ENCODE results near the gene ASCC1.
"Not testable (repeated sequence)": the region's sequence is repeated elsewhere in the genome, so short reads cannot be mapped to it uniquely, and the experiment has no call there.

Gene ASCC1

DNA sequence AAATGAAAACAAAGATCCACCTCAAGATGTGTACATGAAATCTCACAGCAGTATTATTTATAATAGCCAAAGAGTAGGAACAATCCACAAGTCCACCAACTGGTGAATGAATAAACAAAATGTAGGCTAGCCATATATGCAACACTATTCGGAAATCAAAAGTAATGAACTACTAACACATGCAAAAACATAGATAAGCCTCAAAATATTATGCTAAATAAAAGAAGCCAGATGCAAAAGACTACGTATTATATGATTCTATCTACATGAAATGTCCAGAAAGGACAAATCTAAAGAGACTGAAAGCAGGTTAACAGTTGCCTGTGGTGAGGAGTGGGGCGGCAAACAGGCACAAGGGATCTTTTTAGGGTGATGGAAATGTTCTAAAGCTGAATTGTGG is 49.0 kb downstream of the ASCC1 start:
- no peak for DNase-seq

GRCh38 chr10:72164617-72165016 is 51.5 kb downstream of the ASCC1 start:
- DNase-seq = no peak

DNA sequence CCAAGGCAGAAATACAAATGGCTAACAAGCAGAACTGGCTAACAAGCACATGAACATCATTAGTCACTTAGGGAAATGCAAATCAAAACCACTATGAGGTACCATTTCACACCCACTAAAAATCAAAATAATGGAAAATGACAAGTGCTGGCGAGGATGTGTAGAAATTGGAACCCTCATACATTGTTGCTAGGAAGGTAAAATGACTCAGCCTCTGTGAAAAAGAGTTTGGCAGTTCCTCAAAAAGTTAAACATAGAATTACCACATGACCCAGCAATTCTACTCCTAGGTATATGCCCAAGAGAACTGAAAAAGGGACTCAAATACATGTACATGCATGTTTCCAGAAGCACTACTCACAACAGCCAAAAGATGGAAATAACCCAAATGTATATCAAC is 53.1 kb downstream of the ASCC1 start:
- DNase-seq = peak; percentile 10

GRCh38 chr10:72158176-72158575 is 57.9 kb downstream of the ASCC1 start:
- no peak for DNase-seq

DNA sequence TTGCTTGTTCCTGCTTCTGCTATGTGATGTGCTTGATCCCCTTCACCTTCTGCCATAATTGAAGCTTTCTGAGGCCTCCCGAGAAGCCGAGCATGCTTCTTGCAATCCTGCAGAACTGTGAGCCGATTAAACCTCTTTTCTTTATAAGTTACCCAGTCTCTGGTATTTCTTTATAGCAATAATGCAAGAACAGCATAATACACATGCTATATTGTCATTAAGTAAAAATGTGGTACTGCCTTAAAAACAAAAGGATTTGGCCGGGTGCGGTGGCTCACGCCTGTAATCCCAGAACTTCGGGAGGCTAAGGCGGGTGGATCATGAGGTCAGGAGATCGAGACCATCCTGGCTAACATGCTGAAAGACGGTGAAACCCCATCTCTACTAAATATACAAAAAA is 59.9 kb downstream of the ASCC1 start:
- DNase-seq = no peak

DNA sequence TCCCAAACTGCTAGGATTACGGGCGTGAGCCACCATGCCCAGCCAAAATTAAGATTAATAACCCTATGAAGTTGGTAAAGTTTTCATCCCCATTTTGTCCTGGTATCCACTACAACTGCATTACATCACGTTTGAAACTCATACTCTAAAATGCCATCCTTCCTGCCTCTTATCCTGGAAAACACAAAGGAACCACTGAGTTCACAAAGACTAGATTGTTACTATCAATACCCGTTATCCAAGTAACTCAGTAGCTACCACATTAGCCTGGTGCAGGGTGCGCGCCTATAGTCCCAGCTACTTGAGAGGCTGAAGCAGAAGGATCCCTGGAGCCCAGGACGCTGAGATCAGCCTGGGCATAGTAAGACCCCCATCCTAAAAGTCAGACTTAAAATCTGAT is 63.8 kb downstream of the ASCC1 start:
- DNase-seq = no peak

- DNase-seq = not testable (repeated sequence)
These were observed 65.2 kb downstream of the ASCC1 start for GRCh38 chr10:72150746-72151478.

DNA sequence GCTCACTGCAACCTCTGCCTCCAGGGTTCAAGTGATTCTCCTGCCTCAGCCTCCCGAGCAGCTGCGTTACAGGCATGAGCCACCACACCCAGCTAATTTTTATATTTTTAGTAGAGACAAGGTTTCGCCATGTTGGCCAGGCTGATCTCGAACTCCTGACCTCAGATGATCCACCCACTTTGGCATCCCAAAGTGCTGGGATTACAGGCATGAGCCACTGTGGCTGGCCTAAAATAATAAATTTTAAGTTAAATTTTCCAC is 68.8 kb downstream of the ASCC1 start:
- not testable (repeated sequence) for DNase-seq

GRCh38 chr10:72146559-72147323 is 69.3 kb downstream of the ASCC1 start:
- DNase-seq = no peak

DNA sequence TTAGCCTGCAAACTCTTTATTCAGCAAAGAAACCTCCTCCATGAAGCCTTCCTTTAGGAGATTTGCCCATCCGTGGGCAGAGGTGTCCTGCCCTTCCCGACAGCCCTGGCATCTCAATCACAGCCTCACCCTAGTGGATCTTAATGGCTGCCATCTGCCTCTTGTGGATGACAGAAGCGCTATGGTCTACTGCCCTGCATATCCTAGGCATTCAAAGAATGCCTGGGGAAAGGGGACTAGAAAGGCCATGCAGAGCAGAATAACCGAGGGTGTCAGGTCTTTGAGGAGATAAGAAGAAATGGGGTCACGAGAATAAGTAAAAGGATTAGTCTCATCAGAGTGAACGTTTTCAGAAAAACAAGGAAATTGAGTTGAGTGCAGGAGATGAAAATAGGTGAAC is 70.0 kb downstream of the ASCC1 start:
- DNase-seq = no peak

DNA sequence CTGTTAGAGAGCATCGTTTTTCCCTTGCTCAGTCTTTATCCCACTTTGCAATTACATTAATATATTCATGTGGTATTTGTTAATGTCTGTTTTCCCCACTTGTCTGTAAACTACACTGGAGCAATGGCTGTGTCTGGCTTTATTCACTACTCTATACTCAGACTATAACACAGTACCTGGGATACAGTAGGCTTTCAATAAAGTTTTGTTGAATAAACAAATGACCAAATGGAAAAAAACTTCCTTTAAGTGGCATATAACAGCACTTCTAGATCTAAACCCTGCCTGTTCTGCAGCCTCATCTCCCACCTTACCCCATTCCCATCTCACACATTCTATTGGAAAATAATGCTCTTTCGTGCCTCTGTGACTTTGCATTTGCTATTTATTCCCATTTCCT is 70.4 kb downstream of the ASCC1 start:
- no peak for DNase-seq

DNA sequence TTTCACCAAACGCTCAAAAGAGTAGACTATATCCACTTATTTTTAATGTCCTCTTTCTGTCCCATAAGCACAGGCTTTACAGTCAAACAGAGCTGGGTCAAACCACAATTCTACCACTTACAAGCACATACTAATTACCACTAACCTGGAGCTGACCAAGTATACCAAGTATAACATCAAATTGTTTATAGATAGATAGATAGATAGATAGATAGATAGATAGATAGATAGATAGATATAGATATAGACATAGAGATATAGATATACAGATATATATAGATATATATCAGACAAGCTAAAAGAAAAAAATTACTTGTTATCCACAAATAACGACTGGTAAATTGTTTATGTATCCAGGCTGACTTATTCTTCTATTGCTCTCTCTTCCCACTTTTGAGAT is 75.2 kb downstream of the ASCC1 start:
- no peak for DNase-seq

DNA sequence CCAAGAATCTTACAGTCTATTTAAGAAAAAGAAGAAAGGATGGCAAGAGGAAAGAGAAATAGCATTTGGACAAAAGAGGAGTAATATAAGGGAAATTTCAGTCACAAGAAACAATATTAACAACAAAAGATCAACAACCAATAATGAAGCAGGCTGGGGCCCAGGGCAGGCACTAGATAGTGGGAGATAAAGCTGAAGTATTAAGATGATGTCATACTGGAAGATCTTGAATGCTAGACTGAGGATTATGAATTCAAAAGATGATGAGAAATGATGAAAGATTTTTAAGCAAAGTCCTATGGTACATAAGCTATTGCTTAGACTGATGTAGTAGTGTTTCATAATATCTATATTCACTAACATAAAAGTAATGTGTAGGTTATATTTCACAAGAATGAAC is 75.9 kb downstream of the ASCC1 start:
- no peak for DNase-seq

GRCh38 chr10:72137583-72137982 is 78.5 kb downstream of the ASCC1 start:
- no peak for DNase-seq

DNA sequence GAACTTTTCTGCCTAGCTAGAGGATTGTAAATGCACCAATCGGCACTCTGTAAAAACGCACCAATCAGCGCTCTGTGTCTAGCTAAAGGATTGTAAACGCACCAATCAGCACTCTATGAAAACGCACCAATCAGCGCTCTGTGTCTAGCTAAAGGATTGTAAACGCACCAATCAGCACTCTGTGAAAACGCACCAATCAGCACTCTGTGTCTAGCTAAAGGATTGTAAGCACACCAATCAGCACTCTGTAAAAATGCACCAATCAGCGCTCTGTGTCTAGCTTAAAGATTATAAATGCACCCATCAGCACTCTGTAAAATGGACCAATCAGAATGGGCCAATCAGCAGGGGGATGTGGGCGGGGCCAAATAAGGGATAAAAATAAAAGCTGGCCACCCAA is 79.9 kb downstream of the ASCC1 start:
- not testable (repeated sequence) for DNase-seq

DNA sequence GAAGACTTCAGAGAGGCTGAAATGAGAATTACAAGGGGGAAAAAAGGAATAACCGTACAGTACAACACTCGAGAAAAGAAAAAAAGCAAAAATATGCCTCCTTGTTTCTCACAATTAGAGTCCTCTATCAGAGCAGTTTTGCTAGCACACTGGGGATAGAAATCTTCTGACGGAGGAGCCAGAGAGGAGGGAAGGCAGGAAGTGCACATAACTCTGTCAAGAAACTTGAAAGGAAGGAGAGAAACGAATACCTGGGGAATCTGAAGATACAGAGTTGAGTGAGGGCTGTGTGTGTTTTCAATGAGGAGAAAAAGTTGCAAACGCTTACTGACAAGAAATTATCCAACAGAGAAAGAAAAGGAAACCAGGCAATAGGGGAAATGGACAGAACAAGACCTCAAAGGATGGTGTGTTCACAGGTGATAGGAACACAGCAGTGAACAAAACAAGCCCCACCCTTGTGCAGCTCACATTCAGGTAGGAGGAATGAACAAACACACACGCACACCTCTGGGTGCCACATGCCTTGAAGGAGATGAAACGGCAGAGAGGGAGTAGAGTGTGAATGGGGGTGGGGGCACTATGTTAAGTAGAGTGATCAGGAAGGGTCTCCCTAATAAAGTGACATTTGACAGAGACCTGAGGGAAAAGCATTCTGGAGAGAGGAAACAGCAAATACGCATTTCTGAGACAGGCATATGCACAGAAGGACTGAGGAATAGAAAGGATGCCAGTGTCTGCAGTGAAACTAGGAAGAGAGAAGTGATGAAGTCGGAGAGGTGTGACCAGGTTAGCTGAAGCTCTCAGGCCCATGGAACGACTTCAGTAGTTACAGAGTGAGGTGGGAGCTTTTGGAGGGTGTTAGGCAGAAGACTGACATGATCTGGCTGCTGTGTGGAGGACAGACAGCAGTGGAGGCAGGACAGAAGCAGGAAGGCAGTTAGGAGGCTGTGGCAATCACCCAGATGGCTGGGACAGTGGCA is 81.0 kb downstream of the ASCC1 start:
- no peak for DNase-seq

GRCh38 chr10:72133517-72133916 is 82.6 kb downstream of the ASCC1 start:
- DNase-seq = no peak

DNA sequence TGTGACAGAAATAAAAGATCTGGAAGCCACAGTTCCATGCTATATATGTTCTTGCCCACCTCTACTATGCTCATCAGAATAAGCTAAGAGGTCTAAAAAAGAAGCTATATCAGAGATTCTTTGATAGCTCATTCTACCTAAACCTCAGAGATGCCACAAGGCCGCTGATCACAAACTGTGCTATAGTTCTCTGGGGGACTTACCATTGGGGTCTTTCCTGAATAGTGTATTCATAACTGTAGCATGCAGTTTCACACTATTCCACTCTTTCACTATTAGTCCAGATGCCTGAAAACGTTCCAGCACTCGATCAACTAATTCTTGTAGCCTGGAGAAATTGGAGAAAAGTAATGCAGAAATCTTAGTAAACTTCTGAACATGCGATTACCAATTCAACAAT is 83.2 kb downstream of the ASCC1 start:
- no peak for DNase-seq

DNA sequence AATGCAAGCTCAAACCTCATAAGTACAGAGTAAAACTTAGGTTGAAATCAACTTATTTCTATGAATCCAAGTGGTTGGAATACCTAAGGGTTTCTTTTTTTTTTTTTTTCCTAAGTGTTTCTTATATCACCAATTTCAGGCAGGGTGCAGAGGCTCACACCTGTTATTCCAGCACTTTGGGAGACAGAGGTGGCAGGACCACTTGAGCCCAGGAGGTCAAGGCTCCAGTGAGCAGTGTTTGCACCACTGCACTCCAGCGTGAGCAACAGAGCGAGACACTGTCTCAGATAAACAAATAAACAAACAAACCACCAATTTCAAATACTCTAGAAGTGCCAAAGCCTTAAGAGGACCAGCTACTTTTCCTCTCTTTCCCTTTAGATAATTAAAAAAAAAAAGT is 88.5 kb downstream of the ASCC1 start:
- DNase-seq = no peak

DNA sequence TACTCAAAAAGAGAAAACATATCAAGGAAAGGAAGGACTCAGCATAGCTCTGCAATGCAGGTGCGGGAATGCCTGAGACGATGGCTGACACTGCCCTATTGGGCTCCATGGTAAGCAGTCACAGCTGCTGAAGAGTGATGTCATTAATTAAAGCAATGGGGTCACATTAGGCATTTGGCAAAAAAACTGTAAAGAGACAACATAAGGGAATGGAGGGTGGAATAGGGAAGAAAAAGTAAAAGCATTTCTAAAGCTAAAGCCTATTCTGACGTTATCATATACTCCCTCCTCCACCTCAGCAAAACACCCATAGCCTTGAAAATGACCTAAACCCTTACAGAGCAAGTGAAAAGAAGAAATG is 89.2 kb downstream of the ASCC1 start:
- DNase-seq = no peak

GRCh38 chr10:72126184-72126871 is 89.7 kb downstream of the ASCC1 start:
- DNase-seq = no peak

- no peak for DNase-seq
These were observed 91.1 kb downstream of the ASCC1 start for GRCh38 chr10:72124989-72125388.

GRCh38 chr10:72124381-72124780 is 91.7 kb downstream of the ASCC1 start:
- DNase-seq = no peak

Measured in SIG-M5 (cell line).